Measurements from ENCODE around the gene ZNF317.

DNA sequence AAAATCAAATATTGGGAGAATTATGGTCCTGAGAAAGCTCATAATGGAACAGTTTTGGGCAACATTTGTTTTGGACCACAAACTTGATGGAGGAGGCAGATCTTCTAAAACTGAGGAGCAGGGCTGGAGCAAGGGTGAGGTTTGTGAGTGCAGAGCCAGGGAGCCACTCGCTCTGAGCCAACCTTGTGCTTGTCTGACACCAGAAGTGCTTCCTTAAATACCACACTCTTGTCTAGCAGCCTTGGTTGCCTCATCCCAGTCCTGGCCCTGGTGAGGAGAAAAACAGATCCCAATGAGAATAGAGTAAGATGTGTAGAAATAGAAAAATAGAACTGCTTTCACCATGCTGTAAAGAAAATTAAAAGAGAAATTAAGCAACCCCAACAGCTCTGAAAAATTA lies 6.7 kb downstream of the ZNF317 start:
- no peak for TF ChIP-seq EZH2 (conservative IDR thresholded peaks at IDR 0.05; ENCODE audit: low read depth, low read length)
- TF ChIP-seq, protein P1, sequence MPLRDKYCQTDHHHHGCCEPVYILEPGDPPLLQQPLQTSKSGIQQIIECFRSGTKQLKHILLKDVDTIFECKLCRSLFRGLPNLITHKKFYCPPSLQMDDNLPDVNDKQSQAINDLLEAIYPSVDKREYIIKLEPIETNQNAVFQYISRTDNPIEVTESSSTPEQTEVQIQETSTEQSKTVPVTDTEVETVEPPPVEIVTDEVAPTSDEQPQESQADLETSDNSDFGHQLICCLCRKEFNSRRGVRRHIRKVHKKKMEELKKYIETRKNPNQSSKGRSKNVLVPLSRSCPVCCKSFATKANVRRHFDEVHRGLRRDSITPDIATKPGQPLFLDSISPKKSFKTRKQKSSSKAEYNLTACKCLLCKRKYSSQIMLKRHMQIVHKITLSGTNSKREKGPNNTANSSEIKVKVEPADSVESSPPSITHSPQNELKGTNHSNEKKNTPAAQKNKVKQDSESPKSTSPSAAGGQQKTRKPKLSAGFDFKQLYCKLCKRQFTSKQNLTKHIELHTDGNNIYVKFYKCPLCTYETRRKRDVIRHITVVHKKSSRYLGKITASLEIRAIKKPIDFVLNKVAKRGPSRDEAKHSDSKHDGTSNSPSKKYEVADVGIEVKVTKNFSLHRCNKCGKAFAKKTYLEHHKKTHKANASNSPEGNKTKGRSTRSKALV (CRISPR knock-in tag; IDR thresholded peaks at IDR 0.05) = no peak

Measured in HepG2 (cell line).